Activated CD8-positive, alpha-beta T cell treated with anti-CD3 and anti-CD28 coated beads for 36 hours (primary cell): Measurements from ENCODE around the gene WSB1. TPM values are rescaled to one million over a fixed set of nuclear protein-coding genes. Genes with fewer than 3 reads are reported as not detected.

Source experiments
- ATAC-seq: fragments of 200-7000 bp; cut with Tn5 transposase; one replicate; pipeline ENCODE4 v1.10.0; 2021; ENCODE audit warnings: mild to moderate bottlenecking, moderate library complexity
- CTCF ChIA-PET: fragments of 350-600 bp; sonication (Branson Sonifier 250); formaldehyde crosslinking; loops from one replicate; lab custom pipeline; 2021; ENCODE audit warnings: antibody characterized with exemption; lab: Charles Lee
- POLR2A ChIA-PET: fragments of 350-600 bp; sonication (Branson Sonifier 250); formaldehyde crosslinking; loops from one replicate; lab custom pipeline; 2021; ENCODE audit warnings: antibody characterized with exemption; lab: Charles Lee
- DNase-seq: peaks from one replicate; pipeline ENCODE4 v3.0.0-alpha.2; 2020
- H3K27ac Mint-ChIP-seq: one replicate; pipeline ENCODE4 v1.8.0; 2021; ENCODE audit warnings: mild to moderate bottlenecking, mixed read lengths
- H3K27me3 Mint-ChIP-seq: one replicate; pipeline ENCODE4 v1.8.0; 2021; ENCODE audit warnings: mixed read lengths
- H3K36me3 Mint-ChIP-seq: one replicate; pipeline ENCODE4 v1.8.0; 2021; ENCODE audit warnings: low read depth, mixed read lengths
- H3K4me1 Mint-ChIP-seq: one replicate; pipeline ENCODE4 v1.8.0; 2021; ENCODE audit warnings: low read depth, mixed read lengths
- H3K4me3 Mint-ChIP-seq: one replicate; pipeline ENCODE4 v1.8.0; 2021; ENCODE audit warnings: mild to moderate bottlenecking, moderate library complexity, mixed read lengths
- H3K9me3 Mint-ChIP-seq: one replicate; pipeline ENCODE4 v1.8.0; 2021; ENCODE audit warnings: mixed read lengths
- CTCF ChIP-seq: fragments of 200-600 bp; IDR thresholded peaks from one replicate; pipeline ENCODE4 v1.8.0; 2022; ENCODE audit warnings: antibody characterized with exemption, mild to moderate bottlenecking
- intact Hi-C: fragments of 100-400 bp; cut with micrococcal nuclease; formaldehyde crosslinking; loops from one replicate; pipeline ENCODE4 v1.10.0; 2022
- total RNA-seq, 2 experiments: library from RNA; stranded (reverse); gene quantifications; one replicate each; pipeline ENCODE4 v1.2.3, GENCODE V29; 2021

WSB1 gene
- total RNA-seq, 2 experiments from 2014 or later, result 224 to 231 TPM

GRCh38 chr17:27257031-27257357, 36.9 kb upstream of the WSB1 start:
- no peaks in the 10 kb centered on the region for H3K27me3 Mint-ChIP-seq
- H3K9me3 Mint-ChIP-seq, result no peaks in the 10 kb centered on the region
- DNase-seq (no peak), ATAC-seq (no peak)
- no peaks in the 10 kb centered on the region for H3K4me1 Mint-ChIP-seq
- POLR2A ChIA-PET, result no interaction called here
- intact Hi-C loops, result no loop called here
- H3K4me3 Mint-ChIP-seq, result no peak overlapping the region
- no peak for TF ChIP-seq CTCF
- H3K36me3 Mint-ChIP-seq, result no peaks in the 10 kb centered on the region
- CTCF ChIA-PET, result interaction anchor here (0.7 to 1.3 kb wide), 2 partner anchors 19 to 20 kb away, joined by 3 to 7 read pairs; no protein-coding TSS in a partner anchor
- no peak overlapping the region for H3K27ac Mint-ChIP-seq

- Mint-ChIP-seq H3K9me3 (no peaks in the 10 kb centered on the region), H3K4me3 (no peak overlapping the region), H3K27me3 (no peaks in the 10 kb centered on the region), H3K36me3 (no peaks in the 10 kb centered on the region), H3K27ac (no peak overlapping the region), H3K4me1 (no peaks in the 10 kb centered on the region)
- ATAC-seq, result no peak
- ChIA-PET CTCF (no interaction called here), POLR2A (no interaction called here)
- no peak for DNase-seq
- TF ChIP-seq CTCF, result no peak
- intact Hi-C loops, result no loop called here
Observed at GRCh38 chr17:27259356-27259755, 34.6 kb upstream of the WSB1 start.

- DNase-seq (no peak), ATAC-seq (no peak)
- no peak for TF ChIP-seq CTCF
- ChIA-PET POLR2A (interaction anchor here (1.1 to 1.7 kb wide), 2 partner anchors 16 to 31 kb away, joined by 3 to 6 read pairs; partner anchors contain the start of gene WSB1), CTCF (interaction anchor here (1.1 kb wide), 1 partner anchor 27 kb away, joined by 4 read pairs; no protein-coding TSS in a partner anchor)
- Mint-ChIP-seq H3K27me3 (peaks cover 2% of the 10 kb centered on the region), H3K36me3 (no peaks in the 10 kb centered on the region), H3K4me1 (no peaks in the 10 kb centered on the region), H3K9me3 (no peaks in the 10 kb centered on the region), H3K4me3 (no peak overlapping the region), H3K27ac (no peak overlapping the region)
- intact Hi-C loops, result no loop called here
Observed at GRCh38 chr17:27263386-27263785, 30.5 kb upstream of the WSB1 start.

GRCh38 chr17:27264068-27264812, 29.7 kb upstream of the WSB1 start:
- DNase-seq (no peak), ATAC-seq (no peak)
- Mint-ChIP-seq H3K4me1 (no peaks in the 10 kb centered on the region), H3K36me3 (no peaks in the 10 kb centered on the region), H3K27me3 (peaks cover 7% of the 10 kb centered on the region), H3K4me3 (no peak overlapping the region), H3K9me3 (no peaks in the 10 kb centered on the region), H3K27ac (no peak overlapping the region)
- ChIA-PET POLR2A (interaction anchor here (0.6 to 1.7 kb wide), 3 partner anchors 15 to 188 kb away, joined by 3 to 6 read pairs (median 3); partner anchors contain the start of gene WSB1), CTCF (no interaction called here)
- no peak for TF ChIP-seq CTCF
- intact Hi-C loops, result no loop called here

- Mint-ChIP-seq H3K4me1 (no peaks in the 10 kb centered on the region), H3K36me3 (no peaks in the 10 kb centered on the region), H3K4me3 (no peak overlapping the region), H3K27me3 (peaks cover 12% of the 10 kb centered on the region), H3K9me3 (no peaks in the 10 kb centered on the region), H3K27ac (no peak overlapping the region)
- intact Hi-C loops, result no loop called here
- ATAC-seq (no peak), DNase-seq (no peak)
- ChIA-PET CTCF (interaction anchor here (1.0 kb wide), 1 partner anchor 68 kb away, joined by 4 read pairs; no protein-coding TSS in a partner anchor), POLR2A (interaction anchor here (0.5 kb wide), 1 partner anchor 23 kb away, joined by 3 read pairs; no protein-coding TSS in a partner anchor)
- no peak for TF ChIP-seq CTCF
Observed at GRCh38 chr17:27265333-27265732, 28.6 kb upstream of the WSB1 start.
